ENCODE data around the gene NAE1. TPM values are rescaled to one million over a fixed set of nuclear protein-coding genes. Genes with fewer than 3 reads are reported as not detected.
"Not testable (repeated sequence)": the region's sequence is repeated elsewhere in the genome, so short reads cannot be mapped to it uniquely, and the experiment has no call there.

Gene NAE1
- total RNA-seq, 1 donor, result 91.1 TPM

- H3K4me3 ChIP-seq (ENCODE audit: low read depth, low read length), result no peak overlapping the region
- no peak for DNase-seq (ENCODE audit: low read depth)
- no peak for TF ChIP-seq CTCF (IDR thresholded peaks at IDR 0.05; ENCODE audit: insufficient read depth, low read depth, low read length)
Observed at GRCh38 chr16:66871840-66872239, 41.1 kb upstream of the NAE1 start.

- DNase-seq (ENCODE audit: low read depth); H3K4me3 ChIP-seq (ENCODE audit: low read depth, low read length): not testable (repeated sequence)
Observed at GRCh38 chr16:66871363-66871762, 40.6 kb upstream of the NAE1 start.

GRCh38 chr16:66869424-66869823, 38.6 kb upstream of the NAE1 start:
- no peak for DNase-seq (ENCODE audit: low read depth)
- no peak for TF ChIP-seq CTCF (IDR thresholded peaks at IDR 0.05; ENCODE audit: insufficient read depth, low read depth, low read length)
- H3K4me3 ChIP-seq (ENCODE audit: low read depth, low read length), result no peak overlapping the region

- no peak for TF ChIP-seq CTCF (IDR thresholded peaks at IDR 0.05; ENCODE audit: insufficient read depth, low read depth, low read length)
- no peak overlapping the region for H3K4me3 ChIP-seq (ENCODE audit: low read depth, low read length)
- no peak for DNase-seq (ENCODE audit: low read depth)
Observed at GRCh38 chr16:66863707-66864106, 32.9 kb upstream of the NAE1 start.

GRCh38 chr16:66862023-66862520, 31.3 kb upstream of the NAE1 start:
- DNase-seq (ENCODE audit: low read depth), result no peak
- TF ChIP-seq CTCF (IDR thresholded peaks at IDR 0.05; ENCODE audit: insufficient read depth, low read depth, low read length), result no peak
- H3K4me3 ChIP-seq (ENCODE audit: low read depth, low read length), result no peak overlapping the region

GRCh38 chr16:66859397-66860068, 28.8 kb upstream of the NAE1 start:
- no peak overlapping the region for H3K4me3 ChIP-seq (ENCODE audit: low read depth, low read length)
- TF ChIP-seq CTCF (IDR thresholded peaks at IDR 0.05; ENCODE audit: insufficient read depth, low read depth, low read length), result no peak
- DNase-seq (ENCODE audit: low read depth), result no peak

GRCh38 chr16:66858740-66859396, 28.1 kb upstream of the NAE1 start:
- TF ChIP-seq CTCF (IDR thresholded peaks at IDR 0.05; ENCODE audit: insufficient read depth, low read depth, low read length), result no peak
- peak; percentile 23 for DNase-seq (ENCODE audit: low read depth)
- H3K4me3 ChIP-seq (ENCODE audit: low read depth, low read length), result no peak overlapping the region
